Lung (tissue), 12 donors: ENCODE measurements around the gene ZNF536. TPM values are rescaled to one million over a fixed set of nuclear protein-coding genes. Genes with fewer than 3 reads are reported as not detected.
"Not testable (repeated sequence)": the region's sequence is repeated elsewhere in the genome, so short reads cannot be mapped to it uniquely, and the experiment has no call there.

Source experiments
- ATAC-seq: fragments of 200-7000 bp; cut with Tn5 transposase; one replicate; pipeline ENCODE4 v1.9.1; 2020; ENCODE audit warnings: moderate number of reproducible peaks; ENCODE audit not compliant: insufficient read depth, low FRiP score
- DNase-seq, 3 donors: peaks; one replicate each; pipeline ENCODE4 v3.0.0-alpha.2; 2013 to 2017
- H3K27ac ChIP-seq, 2 donors: one replicate each; pipeline ENCODE4 v1.5.1; 2013; ENCODE audit warnings: mild to moderate bottlenecking in 2 of 2, moderate library complexity in 2 of 2, control low read depth in 1 of 2, inconsistent platforms in 1 of 2, low read depth in 1 of 2, low read length in 1 of 2
- H3K27me3 ChIP-seq, 3 donors: one replicate each; pipeline ENCODE4 v1.5.1; 2013; ENCODE audit warnings: low read length in 2 of 3; ENCODE audit not compliant: control insufficient read depth in 3 of 3, insufficient read depth in 3 of 3
- H3K36me3 ChIP-seq, 4 donors: one replicate each; pipeline ENCODE4 v1.5.1; 2013; ENCODE audit warnings: low read length in 4 of 4, mild to moderate bottlenecking in 1 of 4, moderate library complexity in 1 of 4; ENCODE audit not compliant: control insufficient read depth in 4 of 4, insufficient read depth in 4 of 4
- H3K4me1 ChIP-seq, 5 donors: one replicate each; pipeline ENCODE4 v1.5.1; 2013; ENCODE audit warnings: low read length in 5 of 5, mild to moderate bottlenecking in 2 of 5, moderate library complexity in 1 of 5; ENCODE audit not compliant: control insufficient read depth in 5 of 5, insufficient read depth in 5 of 5
- H3K4me3 ChIP-seq: one replicate; pipeline ENCODE4 v1.5.1; 2013; ENCODE audit warnings: mild to moderate bottlenecking, control low read depth, moderate library complexity
- H3K9ac ChIP-seq, 2 donors: one replicate each; pipeline ENCODE4 v1.5.1; 2013; ENCODE audit warnings: low read length in 2 of 2, control low read depth in 1 of 2; ENCODE audit not compliant: insufficient read depth in 1 of 2
- H3K9me3 ChIP-seq, 4 donors: one replicate each; pipeline ENCODE4 v1.5.1; 2013; ENCODE audit warnings: low read length in 3 of 4, mild to moderate bottlenecking in 1 of 4, moderate library complexity in 1 of 4; ENCODE audit not compliant: control insufficient read depth in 4 of 4, insufficient read depth in 3 of 4
- WGBS, 2 donors: extraction: QIAGEN DNeasy Blood & Tissue Kit; methylation state at CpG; one replicate each; pipeline ENCODE4 v1.1.7; 2013; 5-methylcytosine and 5-hydroxymethylcytosine counted together
- polyA plus RNA-seq, 2 donors: library from polyadenylated mRNA; stranded (reverse); fragments of 200-250 nt; gene quantifications; one replicate each; pipeline ENCODE4 v1.2.1, GENCODE V29; 2013
- total RNA-seq, 2 donors: library from RNA; depleted of rRNA in 1 of 2; stranded (reverse); fragments of >200 nt in 1 of 2; gene quantifications; one replicate each; pipeline ENCODE4 v1.2.1, GENCODE V29; 2014 to 2021
- TF ChIP-seq, protein P1 (sequence below): IDR thresholded peaks from 2 replicates; pipeline ENCODE4 v1.5.1; 2012; ENCODE audit warnings: mild to moderate bottlenecking; ENCODE audit errors: control extremely low read depth, extremely low read depth
- donor health status: control.
- donor health status: control.
- donor health status: Bipolar disorder and iron deficiency.
- donor health status: healthy.
- donor health status: DM: yes; HTN: yes; CAD: no.

The ZNF536 gene
- total and polyA plus RNA-seq, 4 donors, result 0.07 to 5.6 (median 0.21) TPM

GRCh38 chr19:30416375-30416774 lies 44.2 kb downstream of the ZNF536 start:
- Histone ChIP-seq H3K27ac (no peak overlapping the region), H3K36me3 (no peaks in the 10 kb centered on the region), H3K4me3 (no peak overlapping the region), H3K9ac (no peak overlapping the region), H3K4me1 (no peaks in the 10 kb centered on the region), H3K9me3 (peaks cover 0 to 3% (median 0%) of the 10 kb centered on the region in 4 donors), H3K27me3 (peaks cover 0 to 11% (median 0%) of the 10 kb centered on the region in 3 donors)
- ATAC-seq (no peak), DNase-seq (no peak)
- 40 to 46% methylated on average over 2 of the region's 2 CpGs for WGBS, 2 donors
- TF ChIP-seq, protein P1, sequence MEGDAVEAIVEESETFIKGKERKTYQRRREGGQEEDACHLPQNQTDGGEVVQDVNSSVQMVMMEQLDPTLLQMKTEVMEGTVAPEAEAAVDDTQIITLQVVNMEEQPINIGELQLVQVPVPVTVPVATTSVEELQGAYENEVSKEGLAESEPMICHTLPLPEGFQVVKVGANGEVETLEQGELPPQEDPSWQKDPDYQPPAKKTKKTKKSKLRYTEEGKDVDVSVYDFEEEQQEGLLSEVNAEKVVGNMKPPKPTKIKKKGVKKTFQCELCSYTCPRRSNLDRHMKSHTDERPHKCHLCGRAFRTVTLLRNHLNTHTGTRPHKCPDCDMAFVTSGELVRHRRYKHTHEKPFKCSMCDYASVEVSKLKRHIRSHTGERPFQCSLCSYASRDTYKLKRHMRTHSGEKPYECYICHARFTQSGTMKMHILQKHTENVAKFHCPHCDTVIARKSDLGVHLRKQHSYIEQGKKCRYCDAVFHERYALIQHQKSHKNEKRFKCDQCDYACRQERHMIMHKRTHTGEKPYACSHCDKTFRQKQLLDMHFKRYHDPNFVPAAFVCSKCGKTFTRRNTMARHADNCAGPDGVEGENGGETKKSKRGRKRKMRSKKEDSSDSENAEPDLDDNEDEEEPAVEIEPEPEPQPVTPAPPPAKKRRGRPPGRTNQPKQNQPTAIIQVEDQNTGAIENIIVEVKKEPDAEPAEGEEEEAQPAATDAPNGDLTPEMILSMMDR, result no peak

DNA sequence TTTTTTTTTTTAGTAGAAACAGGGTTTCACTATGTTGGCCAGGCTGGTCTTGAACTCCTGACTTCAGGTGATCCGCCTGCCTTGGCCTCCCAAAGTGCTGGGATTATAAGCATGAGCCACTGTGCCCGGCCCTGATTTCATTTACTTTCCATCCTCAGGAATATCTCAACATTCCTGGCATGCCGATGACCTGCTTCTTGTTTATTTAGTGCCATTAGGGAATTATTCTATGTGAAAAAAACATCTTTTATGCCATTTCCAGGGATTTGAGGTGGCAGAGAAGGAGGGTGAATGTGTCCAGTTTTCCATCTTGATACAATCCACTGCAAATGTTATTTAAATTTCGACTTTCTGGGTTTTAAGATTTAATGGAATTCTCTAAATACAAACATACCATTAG lies 45.0 kb downstream of the ZNF536 start:
- H3K9ac ChIP-seq, H3K9me3 ChIP-seq, H3K4me1 ChIP-seq, H3K27ac ChIP-seq, ATAC-seq, H3K36me3 ChIP-seq, H3K4me3 ChIP-seq, DNase-seq: not testable (repeated sequence)
- 62 to 74% methylated on average over 4 of the region's 4 CpGs for WGBS, 2 donors
- H3K27me3 ChIP-seq, result peaks cover 0 to 11% (median 0%) of the 10 kb centered on the region in 3 donors

GRCh38 chr19:30419568-30420180 lies 47.5 kb downstream of the ZNF536 start:
- H3K9ac ChIP-seq, result no peak overlapping the region
- WGBS, 2 donors, result 70 to 77% methylated on average over 15 of the region's 15 CpGs
- DNase-seq, result no peak

DNA sequence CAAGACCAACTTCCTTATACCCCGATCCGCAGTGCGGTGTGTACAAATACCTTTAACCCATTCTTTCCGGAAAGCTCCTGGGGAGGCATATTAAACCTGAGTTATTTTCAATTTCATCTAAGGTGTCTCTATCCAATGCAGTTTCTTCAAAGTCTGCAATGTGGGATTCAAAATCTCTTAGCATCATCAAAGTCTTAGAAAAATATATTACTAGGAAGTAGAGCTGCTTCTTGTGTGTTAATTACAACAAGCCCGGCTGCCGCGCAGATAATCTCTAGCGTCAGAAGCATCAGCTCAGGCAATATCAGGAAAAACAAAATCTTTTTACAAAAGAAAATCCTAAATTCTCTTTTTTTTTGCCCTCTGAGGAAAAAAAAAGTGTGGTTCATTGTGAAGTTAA lies 48.1 kb downstream of the ZNF536 start:
- no peak overlapping the region for H3K27ac ChIP-seq
- H3K4me3 ChIP-seq, result no peak overlapping the region
- peaks cover 0 to 11% (median 0%) of the 10 kb centered on the region in 3 donors for H3K27me3 ChIP-seq
- ATAC-seq (no peak), DNase-seq (no peak)
- H3K9me3 ChIP-seq, result peaks cover 0 to 3% (median 0%) of the 10 kb centered on the region in 4 donors
- TF ChIP-seq, protein P1, result no peak
- H3K9ac ChIP-seq, result no peak overlapping the region
- H3K4me1 ChIP-seq, result no peaks in the 10 kb centered on the region
- WGBS, 2 donors, result 82 to 83% methylated on average over 8 of the region's 8 CpGs
- no peaks in the 10 kb centered on the region for H3K36me3 ChIP-seq

More at GRCh38 chr19:30419568-30420180, 47.5 kb downstream of the ZNF536 start:
- no peaks in the 10 kb centered on the region for H3K36me3 ChIP-seq
- H3K9me3 ChIP-seq, result peaks cover 0 to 3% (median 0%) of the 10 kb centered on the region in 4 donors
- TF ChIP-seq, protein P1, result no peak
- no peak for ATAC-seq
- H3K27ac ChIP-seq, result no peak overlapping the region
- peaks cover 0 to 11% (median 0%) of the 10 kb centered on the region in 3 donors for H3K27me3 ChIP-seq
- no peaks in the 10 kb centered on the region for H3K4me1 ChIP-seq
- no peak overlapping the region for H3K4me3 ChIP-seq
